ENCODE results near the gene ADAMTS1. TPM values are rescaled to one million over a fixed set of nuclear protein-coding genes. Genes with fewer than 3 reads are reported as not detected.

The ADAMTS1 gene
- total RNA-seq, 1 donor from 2014 or later, result 27.2 TPM

DNA sequence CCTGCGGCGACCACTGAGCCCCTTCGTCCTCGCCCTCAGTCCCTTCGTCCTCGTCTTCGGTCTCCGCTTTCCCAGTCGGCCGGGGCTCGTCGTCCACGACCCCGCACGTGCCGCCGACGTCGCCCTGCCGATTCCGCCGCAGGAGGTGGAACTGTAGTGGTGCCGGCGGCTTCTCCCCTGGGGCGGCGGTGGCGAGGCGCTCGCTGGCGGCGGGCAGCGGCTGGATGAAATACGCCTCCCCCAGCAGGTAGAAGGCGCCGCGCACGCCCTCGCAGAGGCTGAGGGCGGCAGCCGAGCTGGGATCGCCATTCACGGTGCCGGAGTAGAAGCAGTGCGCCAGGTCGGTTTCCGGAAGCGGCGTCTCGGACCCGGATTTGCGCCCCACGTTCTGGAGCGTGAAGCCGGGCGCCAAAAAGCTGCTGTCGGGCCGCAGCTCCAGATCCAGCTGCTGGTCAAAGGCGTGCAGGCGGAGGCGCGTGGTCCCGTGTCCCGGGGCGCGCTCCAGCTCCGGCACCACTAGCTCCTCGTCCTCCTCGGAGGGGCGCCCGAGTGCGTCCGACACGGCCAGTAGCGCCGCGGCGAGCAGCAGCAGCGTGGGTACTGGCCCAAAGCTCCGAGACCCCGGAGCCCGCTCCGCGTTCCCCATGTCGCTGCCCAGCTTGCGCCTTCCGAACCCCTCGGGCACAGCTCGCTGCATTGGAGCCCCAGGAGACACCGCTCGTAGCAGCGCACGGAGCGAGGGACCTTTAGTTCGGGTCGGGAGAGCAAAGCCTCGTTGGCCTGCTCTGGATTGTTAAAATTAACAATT, 747 bp downstream of the ADAMTS1 start:
- H3K36me3 Mint-ChIP-seq (ENCODE audit: low read depth), result peaks cover 21% of the 10 kb centered on the region
- H3K4me1 Mint-ChIP-seq (ENCODE audit: low read depth), result peaks cover 52% of the 10 kb centered on the region
- DNase-seq (ENCODE audit: low spot score), result no peak
- H3K27me3 Mint-ChIP-seq (ENCODE audit: low read depth), result no peaks in the 10 kb centered on the region
- H3K9me3 Mint-ChIP-seq (ENCODE audit: low read depth), result no peaks in the 10 kb centered on the region
- TF ChIP-seq, protein P1, sequence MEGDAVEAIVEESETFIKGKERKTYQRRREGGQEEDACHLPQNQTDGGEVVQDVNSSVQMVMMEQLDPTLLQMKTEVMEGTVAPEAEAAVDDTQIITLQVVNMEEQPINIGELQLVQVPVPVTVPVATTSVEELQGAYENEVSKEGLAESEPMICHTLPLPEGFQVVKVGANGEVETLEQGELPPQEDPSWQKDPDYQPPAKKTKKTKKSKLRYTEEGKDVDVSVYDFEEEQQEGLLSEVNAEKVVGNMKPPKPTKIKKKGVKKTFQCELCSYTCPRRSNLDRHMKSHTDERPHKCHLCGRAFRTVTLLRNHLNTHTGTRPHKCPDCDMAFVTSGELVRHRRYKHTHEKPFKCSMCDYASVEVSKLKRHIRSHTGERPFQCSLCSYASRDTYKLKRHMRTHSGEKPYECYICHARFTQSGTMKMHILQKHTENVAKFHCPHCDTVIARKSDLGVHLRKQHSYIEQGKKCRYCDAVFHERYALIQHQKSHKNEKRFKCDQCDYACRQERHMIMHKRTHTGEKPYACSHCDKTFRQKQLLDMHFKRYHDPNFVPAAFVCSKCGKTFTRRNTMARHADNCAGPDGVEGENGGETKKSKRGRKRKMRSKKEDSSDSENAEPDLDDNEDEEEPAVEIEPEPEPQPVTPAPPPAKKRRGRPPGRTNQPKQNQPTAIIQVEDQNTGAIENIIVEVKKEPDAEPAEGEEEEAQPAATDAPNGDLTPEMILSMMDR (IDR thresholded peaks at IDR 0.05), result no peak
- peak overlapping the region; percentile 100 for H3K27ac Mint-ChIP-seq (ENCODE audit: unreplicated experiment)
- peak overlapping the region; percentile 96 for H3K4me3 Mint-ChIP-seq (ENCODE audit: unreplicated experiment)

DNA sequence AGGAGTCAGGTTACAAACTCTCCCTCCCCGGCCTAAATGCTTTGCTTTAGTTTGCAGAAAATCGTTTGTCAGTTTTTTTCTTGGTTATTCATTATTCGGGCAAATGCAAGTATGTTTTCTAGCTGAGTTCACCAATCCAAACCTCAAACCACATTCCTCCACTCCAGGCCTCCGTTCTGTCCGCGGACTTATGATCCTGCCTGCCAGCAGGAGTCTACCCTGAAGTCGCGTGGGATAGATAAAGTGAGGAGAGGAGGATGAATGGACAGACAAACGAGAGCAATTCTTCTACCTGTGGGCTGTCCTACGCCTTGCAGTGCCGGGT, 1.3 kb downstream of the ADAMTS1 start:
- no peak for DNase-seq (ENCODE audit: low spot score)
- Mint-ChIP-seq H3K9me3 (ENCODE audit: low read depth) (no peaks in the 10 kb centered on the region), H3K4me3 (ENCODE audit: unreplicated experiment) (peak overlapping the region; percentile 96), H3K36me3 (ENCODE audit: low read depth) (peaks cover 24% of the 10 kb centered on the region), H3K4me1 (ENCODE audit: low read depth) (peaks cover 52% of the 10 kb centered on the region), H3K27me3 (ENCODE audit: low read depth) (no peaks in the 10 kb centered on the region), H3K27ac (ENCODE audit: unreplicated experiment) (peak overlapping the region; percentile 100)
- TF ChIP-seq, protein P1 (IDR thresholded peaks at IDR 0.05), result no peak

DNA sequence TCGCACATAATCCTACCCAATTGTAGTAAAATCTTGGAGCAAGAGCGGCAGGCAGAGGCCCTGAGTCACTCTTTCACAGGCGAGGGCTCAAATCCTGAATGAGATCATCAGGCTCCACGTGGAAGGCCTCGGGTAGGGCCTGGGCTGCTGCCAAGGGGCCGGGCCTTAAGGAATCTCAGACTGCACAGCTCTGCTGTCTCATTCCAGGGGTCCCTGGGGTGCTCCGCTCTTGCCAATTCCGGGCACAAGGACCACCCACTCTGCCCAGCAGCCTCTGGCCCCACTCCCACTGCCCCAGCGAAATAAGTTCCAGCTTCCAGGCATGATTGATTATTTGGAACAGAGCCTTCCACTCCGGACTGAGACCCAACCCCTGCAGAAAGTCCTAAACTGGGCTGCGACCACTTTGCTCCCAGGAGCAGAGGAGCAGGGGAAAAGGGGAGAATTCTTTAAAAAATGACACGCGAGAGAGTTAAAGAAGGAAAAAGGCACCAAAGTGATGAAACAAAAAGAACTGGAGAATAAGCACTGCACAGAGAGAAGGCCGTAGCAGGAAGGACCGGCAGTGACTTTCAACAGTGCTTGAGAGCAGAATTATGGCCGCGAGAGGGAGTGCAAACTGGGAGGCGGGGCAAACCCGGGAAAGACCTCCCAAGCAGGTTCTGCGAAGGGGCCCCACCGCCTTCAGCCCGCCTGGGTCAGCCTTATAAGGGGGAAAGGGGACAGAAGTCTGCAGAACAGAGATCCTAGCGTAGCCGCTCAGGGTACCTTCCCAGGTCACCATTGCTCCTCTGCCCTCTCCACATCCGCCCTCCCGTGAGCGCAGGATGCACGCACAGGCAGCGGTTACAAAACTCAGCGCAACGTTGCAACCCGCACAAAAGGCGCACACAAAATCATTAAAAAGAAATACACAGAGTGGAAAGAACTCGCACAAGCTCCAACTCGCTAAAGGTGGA, 2.0 kb downstream of the ADAMTS1 start:
- peak; percentile 96 for DNase-seq (ENCODE audit: low spot score)
- Mint-ChIP-seq H3K27me3 (ENCODE audit: low read depth) (no peaks in the 10 kb centered on the region), H3K4me1 (ENCODE audit: low read depth) (peaks cover 52% of the 10 kb centered on the region), H3K9me3 (ENCODE audit: low read depth) (no peaks in the 10 kb centered on the region), H3K4me3 (ENCODE audit: unreplicated experiment) (peak overlapping the region; percentile 96), H3K27ac (ENCODE audit: unreplicated experiment) (peak overlapping the region; percentile 100), H3K36me3 (ENCODE audit: low read depth) (peaks cover 30% of the 10 kb centered on the region)
- TF ChIP-seq, protein P1 (IDR thresholded peaks at IDR 0.05), result peak; percentile 73

DNA sequence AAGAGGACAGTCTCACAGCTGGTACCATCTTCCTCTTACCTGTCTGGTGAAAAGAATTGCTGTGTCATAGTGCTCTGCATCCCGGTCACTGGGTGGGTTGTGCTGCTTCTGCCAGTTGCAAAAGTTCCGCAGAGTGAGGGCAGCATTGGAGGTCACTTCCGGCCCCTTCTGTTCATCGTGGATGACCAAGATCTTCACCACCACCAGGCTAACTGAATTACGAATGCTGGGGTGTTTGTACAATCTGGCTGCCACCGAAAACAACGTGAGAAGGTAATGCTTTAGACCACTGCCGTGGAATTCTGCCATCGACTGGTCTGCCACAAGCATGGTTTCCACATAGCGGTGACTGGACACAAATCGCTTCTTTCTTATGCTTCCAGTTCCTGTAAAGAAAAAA, 2.9 kb downstream of the ADAMTS1 start:
- TF ChIP-seq, protein P1 (IDR thresholded peaks at IDR 0.05), result no peak

DNA sequence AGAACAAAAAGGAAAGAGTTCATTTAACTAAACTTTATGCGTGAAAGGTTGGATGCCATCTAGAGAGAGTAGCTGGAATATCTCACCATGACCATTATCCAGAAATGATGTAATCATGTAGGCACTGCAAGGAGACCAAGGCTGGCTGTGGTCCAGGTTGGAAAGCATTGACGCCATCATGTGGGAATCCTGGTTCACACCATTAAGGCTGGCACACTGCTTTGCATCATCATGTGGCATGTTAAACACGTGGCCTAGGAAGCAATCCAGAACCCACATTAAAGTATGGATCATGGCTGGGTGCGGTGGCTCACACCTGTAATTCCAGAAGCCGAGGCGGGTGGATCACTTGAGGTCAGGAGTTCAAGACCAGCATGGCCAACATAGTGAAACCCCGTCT, 4.3 kb downstream of the ADAMTS1 start:
- DNase-seq (ENCODE audit: low spot score), result no peak
- Mint-ChIP-seq H3K27me3 (ENCODE audit: low read depth) (no peaks in the 10 kb centered on the region), H3K9me3 (ENCODE audit: low read depth) (no peaks in the 10 kb centered on the region), H3K4me1 (ENCODE audit: low read depth) (peaks cover 52% of the 10 kb centered on the region), H3K4me3 (ENCODE audit: unreplicated experiment) (no peak overlapping the region), H3K36me3 (ENCODE audit: low read depth) (peaks cover 45% of the 10 kb centered on the region), H3K27ac (ENCODE audit: unreplicated experiment) (no peak overlapping the region)
- TF ChIP-seq, protein P1 (IDR thresholded peaks at IDR 0.05), result peak; percentile 56

More for the DNA sequence above, 2.9 kb downstream of the ADAMTS1 start:
- Mint-ChIP-seq H3K4me1 (ENCODE audit: low read depth) (peaks cover 57% of the 10 kb centered on the region), H3K36me3 (ENCODE audit: low read depth) (peaks cover 37% of the 10 kb centered on the region), H3K27me3 (ENCODE audit: low read depth) (no peaks in the 10 kb centered on the region), H3K4me3 (ENCODE audit: unreplicated experiment) (peak overlapping the region; percentile 96), H3K9me3 (ENCODE audit: low read depth) (no peaks in the 10 kb centered on the region), H3K27ac (ENCODE audit: unreplicated experiment) (peak overlapping the region; percentile 100)
- DNase-seq (ENCODE audit: low spot score), result no peak

Measured in chondrocyte (in vitro differentiated cells).